Loucy (cell line): ENCODE data around the gene ALAS1.

Experiments
- H2AFZ ChIP-seq: fragments of 200-600 bp; sonication (generic); 2 replicates; pipeline ENCODE4 v1.6.0; 2016; ENCODE audit warnings: antibody characterized with exemption, mild to moderate bottlenecking, low read length, moderate library complexity
- H3F3A ChIP-seq: fragments of 200-600 bp; 2 replicates; pipeline ENCODE4 v1.6.0; 2016; ENCODE audit warnings: antibody characterized with exemption, low read depth, mild to moderate bottlenecking
- H3K27me3 ChIP-seq: fragments of 200-600 bp; sonication (generic); 2 replicates; pipeline ENCODE4 v1.6.1; 2014; ENCODE audit warnings: low read length, mild to moderate bottlenecking; ENCODE audit not compliant: insufficient read depth, poor library complexity, severe bottlenecking
- H3K36me3 ChIP-seq: fragments of 200-600 bp; sonication (generic); 2 replicates; pipeline ENCODE4 v1.6.1; 2016; ENCODE audit warnings: low read length; ENCODE audit not compliant: insufficient read depth
- H3K4me1 ChIP-seq: fragments of 200-600 bp; sonication (generic); 2 replicates; pipeline ENCODE4 v1.5.1; 2014; ENCODE audit warnings: low read length, mild to moderate bottlenecking; ENCODE audit not compliant: insufficient read depth, poor library complexity, severe bottlenecking
- H3K4me2 ChIP-seq: fragments of 200-600 bp; sonication (generic); 2 replicates; pipeline ENCODE4 v1.6.0; 2014; ENCODE audit warnings: antibody characterized with exemption, low read length, low read depth, mild to moderate bottlenecking; ENCODE audit not compliant: poor library complexity, severe bottlenecking
- H3K4me3 ChIP-seq: fragments of 200-600 bp; sonication (generic); 2 replicates; pipeline ENCODE4 v1.5.1; 2014; ENCODE audit warnings: low read length, mild to moderate bottlenecking, mixed read lengths; ENCODE audit not compliant: poor library complexity, severe bottlenecking
- H3K79me2 ChIP-seq: fragments of 200-600 bp; sonication (generic); 2 replicates; pipeline ENCODE4 v1.6.1; 2014; ENCODE audit warnings: low read length; ENCODE audit not compliant: insufficient read depth
- H3K9ac ChIP-seq: fragments of 200-600 bp; sonication (generic); 2 replicates; pipeline ENCODE4 v1.6.0; 2014; ENCODE audit warnings: mild to moderate bottlenecking, low read depth, low read length, moderate library complexity; ENCODE audit not compliant: poor library complexity, severe bottlenecking
- H3K9me2 ChIP-seq: fragments of 200-600 bp; sonication (generic); replicated peaks from 2 replicates; pipeline ENCODE4 v1.6.1; 2016; ENCODE audit warnings: low read depth, low read length, mixed read lengths
- H3K9me3 ChIP-seq: fragments of 200-600 bp; sonication (generic); 2 replicates; pipeline ENCODE4 v1.6.1; 2014; ENCODE audit warnings: mild to moderate bottlenecking, antibody characterized with exemption, low read length, low read depth; ENCODE audit not compliant: insufficient read depth
- H4K20me1 ChIP-seq: fragments of 200-600 bp; sonication (generic); 2 replicates; pipeline ENCODE4 v1.6.0; 2014; ENCODE audit warnings: antibody characterized with exemption, low read length, mild to moderate bottlenecking; ENCODE audit not compliant: insufficient read depth, poor library complexity, severe bottlenecking
- CTCF ChIP-seq: fragments of 200-600 bp; sonication (generic); conservative IDR thresholded peaks from 2 replicates; pipeline ENCODE4 v1.5.1; 2014; ENCODE audit warnings: mild to moderate bottlenecking, antibody characterized with exemption, low read length
- EZH2phosphoT487 ChIP-seq: fragments of 200-600 bp; IDR thresholded peaks from 2 replicates; pipeline ENCODE4 v1.6.1; 2018; ENCODE audit warnings: antibody characterized with exemption, mild to moderate bottlenecking, moderate library complexity, borderline replicate concordance

Gene ALAS1

DNA sequence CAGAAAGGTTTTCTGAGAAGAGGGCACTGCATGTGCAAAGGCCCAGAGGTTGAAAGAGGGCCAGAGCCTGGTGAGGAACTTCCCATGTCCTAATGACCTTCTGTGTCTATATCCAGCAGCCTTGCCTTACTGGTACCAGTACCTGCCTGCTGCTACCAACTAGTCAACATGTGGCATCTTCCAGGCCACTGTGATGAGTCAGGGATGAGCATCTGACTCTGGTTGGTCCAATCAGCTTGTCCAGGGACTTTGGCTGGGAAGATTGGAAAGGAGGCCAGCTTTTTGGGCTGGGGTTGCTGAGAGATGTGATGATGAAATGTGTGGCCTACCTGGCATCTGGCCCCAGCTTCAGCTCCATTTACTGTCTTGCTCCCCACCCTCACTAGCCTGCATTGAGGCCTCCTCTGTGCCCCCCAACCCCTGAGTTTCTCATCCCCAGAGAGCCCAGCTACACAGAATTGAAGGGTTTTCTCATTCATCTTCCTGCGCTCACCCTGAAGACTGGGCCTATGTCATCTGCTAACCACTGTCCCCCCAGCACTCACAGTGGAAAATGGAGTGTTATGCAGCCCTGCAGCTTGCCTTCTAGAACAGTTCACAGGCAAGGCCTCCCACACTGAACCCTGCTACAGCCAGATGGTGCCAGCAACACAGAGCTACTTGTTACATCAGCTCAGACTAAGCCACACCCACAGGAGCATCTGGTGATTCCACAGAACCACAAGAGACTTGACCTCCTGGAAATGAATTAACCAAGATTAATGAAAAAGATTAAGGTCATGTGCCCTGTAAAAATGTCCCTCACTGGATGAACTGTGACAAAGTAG, 42.3 kb downstream of the ALAS1 start:
- Histone ChIP-seq H3K4me2 (peak overlapping the region; percentile 75), H4K20me1 (peaks cover 15% of the 10 kb centered on the region), H2AFZ (no peak overlapping the region), H3K36me3 (no peaks in the 10 kb centered on the region), H3K9me3 (no peaks in the 10 kb centered on the region), H3K9ac (peak overlapping the region; percentile 97), H3K27me3 (no peaks in the 10 kb centered on the region), H3K79me2 (peaks cover 46% of the 10 kb centered on the region), H3F3A (no peaks in the 10 kb centered on the region), H3K9me2 (no peaks in the 10 kb centered on the region), H3K4me3 (peak overlapping the region; percentile 99), H3K4me1 (peaks cover 34% of the 10 kb centered on the region)
- TF ChIP-seq CTCF (0 out of 2 replicates have a peak, but pooled peaks have one; percentile 29), EZH2phosphoT487 (no peak)

- Histone ChIP-seq H3K4me3 (peak overlapping the region; percentile 16), H3K9me2 (no peaks in the 10 kb centered on the region), H3K36me3 (no peaks in the 10 kb centered on the region), H3K27me3 (no peaks in the 10 kb centered on the region), H4K20me1 (peaks cover 15% of the 10 kb centered on the region), H3K4me1 (peaks cover 31% of the 10 kb centered on the region), H3K4me2 (peak overlapping the region; percentile 75), H3K9me3 (no peaks in the 10 kb centered on the region), H2AFZ (no peak overlapping the region), H3K9ac (peak overlapping the region; percentile 97), H3F3A (no peaks in the 10 kb centered on the region), H3K79me2 (peaks cover 41% of the 10 kb centered on the region)
- TF ChIP-seq CTCF = no peak
- TF ChIP-seq EZH2phosphoT487 = no peak
Measured at GRCh38 chr3:52240886-52241370, 43.0 kb downstream of the ALAS1 start.

DNA sequence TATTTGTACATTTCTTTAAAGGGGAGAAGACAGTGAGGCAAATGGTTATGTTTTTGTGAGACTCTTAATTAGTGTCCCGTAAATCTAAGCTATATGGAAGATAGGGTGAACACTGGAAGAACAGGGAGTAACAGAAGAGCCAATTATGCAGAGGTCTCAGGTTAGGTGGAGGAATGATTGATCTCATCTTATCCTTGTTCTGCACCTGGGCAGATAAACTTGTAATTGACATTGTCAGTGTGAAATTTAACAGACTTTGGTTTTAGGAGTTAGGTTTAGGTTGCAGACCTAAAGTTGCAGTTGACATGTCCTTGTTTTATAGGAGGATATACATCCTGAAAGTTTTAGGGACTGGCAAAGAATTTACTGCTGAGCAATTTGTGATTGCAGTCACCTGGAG, 44.1 kb downstream of the ALAS1 start:
- H3K36me3 ChIP-seq = no peaks in the 10 kb centered on the region
- H3K79me2 ChIP-seq = peaks cover 31% of the 10 kb centered on the region
- H3K9me2 ChIP-seq = no peaks in the 10 kb centered on the region
- H4K20me1 ChIP-seq = peaks cover 15% of the 10 kb centered on the region
- no peaks in the 10 kb centered on the region for H3F3A ChIP-seq
- H3K4me3 ChIP-seq = no peak overlapping the region
- H3K9me3 ChIP-seq = no peaks in the 10 kb centered on the region
- H3K9ac ChIP-seq = no peak overlapping the region
- TF ChIP-seq EZH2phosphoT487 (no peak), CTCF (no peak)
- H3K4me2 ChIP-seq = no peak overlapping the region
- H2AFZ ChIP-seq = no peak overlapping the region
- H3K27me3 ChIP-seq = no peaks in the 10 kb centered on the region
- H3K4me1 ChIP-seq = peaks cover 30% of the 10 kb centered on the region
